ENCODE measurements around the gene SMIM22. TPM values are rescaled to one million over a fixed set of nuclear protein-coding genes. Genes with fewer than 3 reads are reported as not detected.
A peak's percentile ranks its signal among the peaks of the same experiment; 100 is the strongest.

Gene SMIM22
- total and polyA plus RNA-seq, 7 experiments from 2014 or later: not detected

DNA sequence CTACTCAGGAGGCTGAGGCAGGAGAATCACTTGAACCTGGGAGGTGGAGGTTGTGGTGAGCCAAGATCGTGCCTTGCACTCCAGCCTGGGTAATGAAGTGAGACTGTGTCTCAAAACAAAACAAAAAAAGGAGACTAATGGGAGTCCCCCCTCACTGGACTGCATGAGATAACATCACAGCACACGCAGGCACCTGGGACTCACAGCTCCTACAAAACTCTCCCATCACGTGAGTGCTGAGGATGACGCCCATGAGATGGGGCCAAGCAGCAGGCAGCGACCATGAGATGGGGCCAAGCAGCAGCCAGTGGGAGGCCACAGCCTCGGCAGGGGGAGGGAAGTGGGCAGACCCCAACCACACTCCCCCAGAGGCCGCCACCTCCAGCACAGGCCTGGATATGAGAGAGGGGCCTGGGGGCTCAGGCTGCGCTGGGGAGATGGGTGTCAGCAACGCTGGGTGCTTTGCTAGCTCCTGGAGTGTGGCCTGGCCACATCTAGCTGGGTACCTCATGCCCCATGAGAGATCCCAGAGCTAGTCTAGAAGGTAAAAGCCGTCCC lies 45.4 kb upstream of the SMIM22 start:
- CTCF ChIA-PET: no interaction called here
- H3K4me1 Mint-ChIP-seq: peaks cover 5 to 36% (median 18%) of the 10 kb centered on the region in 7 donors
- intact Hi-C loops (cut with micrococcal nuclease): no loop called here

DNA sequence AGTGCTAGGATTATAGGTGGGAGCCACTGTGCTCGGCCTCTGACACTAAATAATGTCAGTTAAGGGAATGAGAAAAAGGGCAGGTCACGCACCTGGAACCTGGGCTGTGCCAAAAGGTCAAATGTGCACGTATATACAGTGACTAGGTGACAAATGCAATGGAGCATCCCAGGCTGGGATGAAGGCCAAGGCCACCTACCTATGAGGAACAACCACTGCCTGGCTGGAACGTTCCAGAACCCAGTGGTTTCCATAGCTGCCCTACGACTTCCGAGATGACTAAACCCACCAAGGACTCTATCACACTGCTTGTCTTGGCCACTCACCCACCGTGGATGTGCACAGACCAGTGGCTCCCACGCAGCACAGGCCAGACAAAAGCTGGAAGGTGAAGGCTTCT lies 44.3 kb upstream of the SMIM22 start:
- no peak overlapping the region for H3K4me3 Mint-ChIP-seq
- peaks cover 0 to 15% of the 10 kb centered on the region in 2 donors for H3K4me1 ChIP-seq (ENCODE audit: control insufficient read depth in 2 of 2, insufficient read depth in 2 of 2, low read length in 2 of 2)
- no peak overlapping the region for H3K4me3 ChIP-seq (ENCODE audit: low read length)
- H3K27me3 Mint-ChIP-seq: no peaks in the 10 kb centered on the region
- H3K27me3 ChIP-seq (ENCODE audit: control insufficient read depth in 2 of 2, insufficient read depth in 2 of 2, low read length in 2 of 2): no peaks in the 10 kb centered on the region
- CTCF ChIA-PET: no interaction called here
- no peaks in the 10 kb centered on the region for H3K9me3 ChIP-seq (ENCODE audit: control insufficient read depth in 2 of 3, low read length in 3 of 3)
- POLR2A ChIA-PET: no interaction called here
- peaks cover 0 to 4% (median 0%) of the 10 kb centered on the region in 11 donors for H3K9me3 Mint-ChIP-seq
- intact Hi-C loops (cut with micrococcal nuclease): no loop called here
- peaks cover 8 to 34% (median 18%) of the 10 kb centered on the region in 7 donors for H3K4me1 Mint-ChIP-seq
- DNase-seq (no peak), ATAC-seq (no peak)
- peaks cover 4 to 19% (median 6%) of the 10 kb centered on the region in 5 donors for H3K36me3 Mint-ChIP-seq
- peaks cover 0 to 49% (median 2%) of the 10 kb centered on the region in 3 experiments for H3K36me3 ChIP-seq (ENCODE audit: control insufficient read depth in 2 of 3, insufficient read depth in 3 of 3, low read length in 3 of 3)
- H3K27ac Mint-ChIP-seq: no peak overlapping the region
- no peak overlapping the region for H3K27ac ChIP-seq (ENCODE audit: low read depth, low read length)

More for the DNA sequence above, 45.4 kb upstream of the SMIM22 start:
- H3K36me3 Mint-ChIP-seq: peaks cover 0 to 9% (median 0%) of the 10 kb centered on the region in 5 donors
- H3K27me3 ChIP-seq (ENCODE audit: control insufficient read depth in 2 of 2, insufficient read depth in 2 of 2, low read length in 2 of 2): no peaks in the 10 kb centered on the region
- no peaks in the 10 kb centered on the region for H3K9me3 ChIP-seq (ENCODE audit: control insufficient read depth in 2 of 3, low read length in 3 of 3)
- POLR2A ChIA-PET: interaction anchor here (0.6 kb wide), 1 partner anchor 16 kb away, joined by 3 read pairs; the partner anchor contains the start of gene ANKS3
- peaks cover 0 to 38% (median 2%) of the 10 kb centered on the region in 3 experiments for H3K36me3 ChIP-seq (ENCODE audit: control insufficient read depth in 2 of 3, insufficient read depth in 3 of 3, low read length in 3 of 3)
- no peak overlapping the region for H3K4me3 ChIP-seq (ENCODE audit: low read length)
- no peak overlapping the region for H3K4me3 Mint-ChIP-seq
- no peak for ATAC-seq
- DNase-seq: no peak
- H3K27ac ChIP-seq (ENCODE audit: low read depth, low read length): no peak overlapping the region
- peak overlapping the region in 1 of 9 donors; percentile 84 for H3K27ac Mint-ChIP-seq
- H3K9me3 Mint-ChIP-seq: no peaks in the 10 kb centered on the region
- no peaks in the 10 kb centered on the region for H3K27me3 Mint-ChIP-seq
- H3K4me1 ChIP-seq (ENCODE audit: control insufficient read depth in 2 of 2, insufficient read depth in 2 of 2, low read length in 2 of 2): peaks cover 0 to 15% of the 10 kb centered on the region in 2 donors

DNA sequence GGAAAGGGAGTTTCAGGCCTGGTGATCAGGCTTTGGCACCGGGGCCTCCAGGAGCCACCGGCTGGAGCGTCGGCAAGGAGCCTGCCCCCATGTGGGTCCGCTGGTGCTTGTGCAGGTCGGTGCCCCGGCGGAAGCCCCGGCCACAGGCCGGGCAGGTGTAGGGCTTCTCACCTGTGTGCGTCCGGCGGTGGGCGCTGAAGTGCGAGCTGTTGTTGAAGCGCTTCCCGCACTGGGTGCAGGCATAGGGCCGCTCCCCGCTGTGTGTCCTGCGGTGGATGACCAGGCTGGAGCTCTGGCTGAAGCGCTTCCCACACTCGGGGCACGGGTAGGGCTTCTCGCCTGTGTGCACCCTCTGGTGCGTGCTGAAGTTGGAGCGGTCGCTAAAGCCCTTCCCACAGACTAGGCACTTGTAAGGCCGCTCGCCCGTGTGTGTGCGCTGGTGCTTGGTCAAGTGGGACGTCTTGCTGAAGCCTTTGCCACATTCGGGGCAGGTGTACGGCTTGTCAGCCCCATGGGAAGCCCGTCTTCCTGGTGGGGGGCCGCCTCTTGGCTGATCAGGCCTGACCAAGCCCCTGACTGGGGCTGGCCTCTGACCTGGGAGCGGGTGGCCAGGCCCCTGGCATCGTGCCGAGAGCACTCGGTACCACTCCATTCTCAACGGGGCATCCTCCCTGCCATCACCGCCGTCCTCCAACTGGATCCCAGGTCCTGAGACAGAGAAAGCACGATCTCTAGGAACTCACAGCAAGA lies 42.6 kb upstream of the SMIM22 start:
- Histone ChIP-seq H3K4me1 (ENCODE audit: control insufficient read depth in 2 of 2, insufficient read depth in 2 of 2, low read length in 2 of 2) (peaks cover 0 to 10% of the 10 kb centered on the region in 2 donors), H3K27me3 (ENCODE audit: control insufficient read depth in 2 of 2, insufficient read depth in 2 of 2, low read length in 2 of 2) (no peaks in the 10 kb centered on the region), H3K36me3 (ENCODE audit: control insufficient read depth in 2 of 3, insufficient read depth in 3 of 3, low read length in 3 of 3) (peaks cover 0 to 61% (median 2%) of the 10 kb centered on the region in 3 experiments), H3K9me3 (ENCODE audit: control insufficient read depth in 2 of 3, low read length in 3 of 3) (no peaks in the 10 kb centered on the region), H3K27ac (ENCODE audit: low read depth, low read length) (no peak overlapping the region), H3K4me3 (ENCODE audit: low read length) (no peak overlapping the region)
- CTCF ChIA-PET: no interaction called here
- ATAC-seq (no peak), DNase-seq (no peak)
- intact Hi-C loops (cut with micrococcal nuclease): no loop called here
- Mint-ChIP-seq H3K4me1 (peaks cover 8 to 19% (median 11%) of the 10 kb centered on the region in 7 donors), H3K4me3 (no peak overlapping the region), H3K9me3 (peaks cover 0 to 5% (median 0%) of the 10 kb centered on the region in 11 donors), H3K36me3 (peaks cover 4 to 25% (median 11%) of the 10 kb centered on the region in 5 donors), H3K27me3 (no peaks in the 10 kb centered on the region), H3K27ac (no peak overlapping the region)
- POLR2A ChIA-PET: no interaction called here

- peaks cover 2 to 12% (median 4%) of the 10 kb centered on the region in 7 donors for H3K4me1 Mint-ChIP-seq
- peaks cover 4 to 26% (median 11%) of the 10 kb centered on the region in 5 donors for H3K36me3 Mint-ChIP-seq
- CTCF ChIA-PET: no interaction called here
- no peak overlapping the region for H3K4me3 ChIP-seq (ENCODE audit: low read length)
- H3K27me3 Mint-ChIP-seq: no peaks in the 10 kb centered on the region
- H3K27me3 ChIP-seq (ENCODE audit: control insufficient read depth in 2 of 2, insufficient read depth in 2 of 2, low read length in 2 of 2): no peaks in the 10 kb centered on the region
- ATAC-seq: no peak
- H3K4me3 Mint-ChIP-seq: no peak overlapping the region
- H3K9me3 ChIP-seq (ENCODE audit: control insufficient read depth in 2 of 3, low read length in 3 of 3): no peaks in the 10 kb centered on the region
- H3K9me3 Mint-ChIP-seq: peaks cover 0 to 5% (median 0%) of the 10 kb centered on the region in 11 donors
- intact Hi-C loops (cut with micrococcal nuclease): no loop called here
- no peak for DNase-seq
- POLR2A ChIA-PET: no interaction called here
- peaks cover 0 to 66% (median 2%) of the 10 kb centered on the region in 3 experiments for H3K36me3 ChIP-seq (ENCODE audit: control insufficient read depth in 2 of 3, insufficient read depth in 3 of 3, low read length in 3 of 3)
- H3K27ac Mint-ChIP-seq: no peak overlapping the region
- H3K4me1 ChIP-seq (ENCODE audit: control insufficient read depth in 2 of 2, insufficient read depth in 2 of 2, low read length in 2 of 2): peaks cover 0 to 5% of the 10 kb centered on the region in 2 donors
- H3K27ac ChIP-seq (ENCODE audit: low read depth, low read length): no peak overlapping the region
Measured at GRCh38 chr16:4753227-4753626, 41.9 kb upstream of the SMIM22 start.

- no peaks in the 10 kb centered on the region for H3K4me1 ChIP-seq (ENCODE audit: control insufficient read depth in 2 of 2, insufficient read depth in 2 of 2, low read length in 2 of 2)
- ChIA-PET POLR2A (no interaction called here), CTCF (no interaction called here)
- H3K9me3 Mint-ChIP-seq: peaks cover 0 to 5% (median 0%) of the 10 kb centered on the region in 11 donors
- ATAC-seq (no peak), DNase-seq (no peak)
- no peak overlapping the region for H3K27ac ChIP-seq (ENCODE audit: low read depth, low read length)
- H3K27me3 Mint-ChIP-seq: no peaks in the 10 kb centered on the region
- peaks cover 0 to 4% (median 2%) of the 10 kb centered on the region in 7 donors for H3K4me1 Mint-ChIP-seq
- H3K27me3 ChIP-seq (ENCODE audit: control insufficient read depth in 2 of 2, insufficient read depth in 2 of 2, low read length in 2 of 2): no peaks in the 10 kb centered on the region
- peaks cover 4 to 38% (median 19%) of the 10 kb centered on the region in 5 donors for H3K36me3 Mint-ChIP-seq
- H3K9me3 ChIP-seq (ENCODE audit: control insufficient read depth in 2 of 3, low read length in 3 of 3): no peaks in the 10 kb centered on the region
- H3K27ac Mint-ChIP-seq: no peak overlapping the region
- no peak overlapping the region for H3K4me3 Mint-ChIP-seq
- H3K36me3 ChIP-seq (ENCODE audit: control insufficient read depth in 2 of 3, insufficient read depth in 3 of 3, low read length in 3 of 3): peaks cover 0 to 82% (median 10%) of the 10 kb centered on the region in 3 experiments
- intact Hi-C loops (cut with micrococcal nuclease): no loop called here
- H3K4me3 ChIP-seq (ENCODE audit: low read length): no peak overlapping the region
Measured at GRCh38 chr16:4754865-4755264, 40.3 kb upstream of the SMIM22 start.

DNA sequence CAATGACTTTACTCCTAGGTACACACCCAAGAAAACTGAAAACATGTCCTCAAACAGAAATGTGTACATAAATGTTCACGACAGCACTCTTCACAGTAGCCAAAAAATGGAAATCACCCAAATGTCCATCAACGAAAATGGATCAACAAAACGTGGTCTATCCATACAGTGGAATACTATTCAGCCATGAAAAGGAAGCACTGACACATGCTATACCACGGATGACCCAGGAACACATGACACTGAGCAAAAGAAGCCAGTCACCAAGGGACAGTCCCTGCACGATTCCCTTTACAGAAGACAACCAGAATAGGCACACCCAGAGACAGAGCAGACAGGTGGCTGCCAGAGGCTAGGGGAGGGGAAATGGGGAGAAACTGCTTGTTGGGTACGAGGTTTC lies 39.5 kb upstream of the SMIM22 start:
- Histone ChIP-seq H3K4me3 (ENCODE audit: low read length) (no peak overlapping the region), H3K9me3 (ENCODE audit: control insufficient read depth in 2 of 3, low read length in 3 of 3) (no peaks in the 10 kb centered on the region), H3K27me3 (ENCODE audit: control insufficient read depth in 2 of 2, insufficient read depth in 2 of 2, low read length in 2 of 2) (no peaks in the 10 kb centered on the region), H3K27ac (ENCODE audit: low read depth, low read length) (no peak overlapping the region), H3K36me3 (ENCODE audit: control insufficient read depth in 2 of 3, insufficient read depth in 3 of 3, low read length in 3 of 3) (peaks cover 0 to 89% (median 13%) of the 10 kb centered on the region in 3 experiments), H3K4me1 (ENCODE audit: control insufficient read depth in 2 of 2, insufficient read depth in 2 of 2, low read length in 2 of 2) (no peaks in the 10 kb centered on the region)
- CTCF ChIA-PET: no interaction called here
- ATAC-seq: no peak
- intact Hi-C loops (cut with micrococcal nuclease): no loop called here
- Mint-ChIP-seq H3K4me3 (no peak overlapping the region), H3K9me3 (peaks cover 0 to 5% (median 0%) of the 10 kb centered on the region in 11 donors), H3K4me1 (peaks cover 0 to 6% (median 3%) of the 10 kb centered on the region in 7 donors), H3K27me3 (no peaks in the 10 kb centered on the region), H3K27ac (no peak overlapping the region), H3K36me3 (peaks cover 4 to 43% (median 22%) of the 10 kb centered on the region in 5 donors)
- POLR2A ChIA-PET: interaction anchor here (1.1 kb wide), 1 partner anchor 13 kb away, joined by 3 read pairs; no protein-coding TSS in a partner anchor
- DNase-seq: no peak
